HG02798 (cell line): ENCODE results near the gene LAGE3.
A peak's percentile ranks its signal among the peaks of the same experiment; 100 is the strongest.

Source experiments
- ATAC-seq: cut with Tn5 transposase; IDR thresholded peaks from one replicate; pipeline ENCODE4 v1.9.1; 2021; ENCODE audit warnings: mild to moderate bottlenecking; ENCODE audit not compliant: unreplicated experiment, poor library complexity

Gene LAGE3

GRCh38 chrX:154437971-154438893 is 40.8 kb downstream of the LAGE3 start:
- ATAC-seq: no peak

- peak; percentile 61 for ATAC-seq
Observed at GRCh38 chrX:154436983-154437752, 41.9 kb downstream of the LAGE3 start, which contains the start of gene GDI1. Gene GDI1, plus strand, starts transcription at chrX:154437154. Its CDS starts 101 bp downstream, at chrX:154437255.

GRCh38 chrX:154436374-154436982 is 42.6 kb downstream of the LAGE3 start:
- ATAC-seq: peak; percentile 47

DNA sequence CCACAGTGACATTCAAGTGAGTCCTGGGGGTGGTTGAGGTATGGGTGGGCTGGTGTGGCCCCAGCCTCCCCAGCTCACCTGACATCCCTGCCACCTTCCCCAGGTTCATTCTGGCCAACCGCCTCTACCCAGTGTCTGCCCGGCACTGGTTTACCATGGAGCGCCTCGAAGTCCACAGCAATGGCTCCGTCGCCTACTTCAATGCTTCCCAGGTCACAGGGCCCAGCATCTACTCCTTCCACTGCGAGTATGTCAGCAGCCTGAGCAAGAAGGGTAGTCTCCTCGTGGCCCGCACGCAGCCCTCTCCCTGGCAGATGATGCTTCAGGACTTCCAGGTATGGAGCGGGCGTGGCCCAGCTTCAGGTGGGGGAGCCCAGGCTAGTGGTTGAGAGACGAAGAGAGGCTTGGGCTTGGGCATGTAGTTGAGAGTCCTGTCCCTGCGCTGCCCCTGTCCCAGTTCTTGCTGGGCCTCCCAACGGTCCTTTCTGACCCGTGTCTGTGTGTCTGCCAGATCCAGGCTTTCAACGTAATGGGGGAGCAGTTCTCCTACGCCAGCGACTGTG is 43.8 kb downstream of the LAGE3 start:
- no peak for ATAC-seq

- no peak for ATAC-seq
Observed at GRCh38 chrX:154434394-154435168, 44.5 kb downstream of the LAGE3 start.

DNA sequence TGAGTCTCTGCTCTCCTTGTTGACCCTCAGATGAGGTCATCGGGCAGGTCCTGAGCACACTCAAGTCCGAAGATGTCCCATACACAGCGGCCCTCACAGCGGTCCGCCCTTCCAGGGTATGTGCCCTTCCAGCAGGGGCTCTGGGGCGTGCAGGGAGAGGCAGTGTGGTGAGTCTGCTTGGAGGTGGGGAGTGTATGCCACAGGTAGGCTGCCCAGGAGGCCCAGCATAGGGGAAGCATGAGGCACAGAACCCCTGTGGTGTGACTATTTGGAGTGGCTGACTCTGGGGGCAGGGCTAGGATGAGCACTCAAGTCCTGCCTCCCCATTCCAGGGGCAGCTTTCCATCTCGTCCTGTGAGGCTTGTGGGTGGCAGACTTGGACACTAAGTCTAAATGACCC is 45.5 kb downstream of the LAGE3 start:
- no peak for ATAC-seq

DNA sequence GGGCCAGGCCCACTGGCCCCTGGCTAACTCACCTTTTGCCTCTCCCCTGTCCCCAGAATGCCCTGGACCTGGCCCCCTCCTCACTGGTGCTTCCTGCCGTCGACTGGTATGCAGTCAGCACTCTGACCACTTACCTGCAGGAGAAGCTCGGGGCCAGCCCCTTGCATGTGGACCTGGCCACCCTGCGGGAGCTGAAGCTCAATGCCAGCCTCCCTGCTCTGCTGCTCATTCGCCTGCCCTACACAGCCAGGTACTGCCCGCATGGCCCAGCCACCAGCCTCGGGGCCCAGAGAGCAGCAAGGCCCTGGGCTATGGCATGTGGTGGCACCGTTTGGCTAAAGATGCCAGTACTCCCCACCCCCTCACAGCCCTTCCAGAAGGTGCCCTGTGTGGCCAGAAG is 46.9 kb downstream of the LAGE3 start:
- no peak for ATAC-seq

DNA sequence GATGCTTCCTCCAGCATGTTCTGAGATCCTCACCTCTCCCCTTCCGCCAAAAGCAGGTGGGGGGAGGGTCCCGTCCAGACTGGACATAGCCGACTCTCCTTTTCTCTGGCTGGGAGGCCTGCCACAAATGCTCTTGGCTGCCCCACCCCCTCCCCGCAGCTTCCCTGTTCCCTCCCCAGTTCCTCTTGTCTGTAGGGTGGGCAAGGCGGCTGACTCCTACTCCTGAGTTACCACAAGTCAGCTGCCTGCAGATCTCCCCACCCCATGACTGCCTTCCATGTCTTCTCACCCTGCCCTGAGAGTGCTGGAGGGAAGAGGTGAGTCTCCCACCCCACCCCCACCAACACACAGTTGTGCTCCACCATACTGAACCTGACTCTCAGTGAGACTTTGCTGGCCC is 47.7 kb downstream of the LAGE3 start:
- ATAC-seq: no peak

- ATAC-seq: no peak
Observed at GRCh38 chrX:154430916-154431315, 48.2 kb downstream of the LAGE3 start.

- no peak for ATAC-seq
Observed at GRCh38 chrX:154430479-154430878, 48.6 kb downstream of the LAGE3 start.

GRCh38 chrX:154429711-154430110 is 49.4 kb downstream of the LAGE3 start:
- ATAC-seq: no peak

GRCh38 chrX:154428176-154429171 is 50.6 kb downstream of the LAGE3 start, which contains the start of gene ATP6AP1:
Gene ATP6AP1, plus strand, starts transcription at chrX:154428677. Its CDS starts 16 bp downstream, at chrX:154428693.
- peak; percentile 99 for ATAC-seq
